ENCODE data around the gene PCDHA10.

Gene PCDHA10

GRCh38 chr5:140883373-140883772, 27.7 kb downstream of the PCDHA10 start:
- DNase-seq = no peak

GRCh38 chr5:140883927-140884697, 28.4 kb downstream of the PCDHA10 start:
- no peak for DNase-seq

GRCh38 chr5:140916325-140916724, 60.6 kb downstream of the PCDHA10 start:
- DNase-seq = no peak

Measured in central memory CD4-positive, alpha-beta T cell (primary cell).